Hematopoietic multipotent progenitor cell treated with erythropoietin and hydrocortisone succinate and interleukin-3 and kit ligand, for 15 days (in vitro differentiated cells): ENCODE measurements around the gene EYA2.
"Not testable (repeated sequence)": the region's sequence is repeated elsewhere in the genome, so short reads cannot be mapped to it uniquely, and the experiment has no call there.

Source experiments
- DNase-seq: peaks from one replicate; pipeline ENCODE4 v3.0.0-alpha.2; 2015; ENCODE audit warnings: low spot score

Gene EYA2

GRCh38 chr20:46894579-46894958, at the start of gene EYA2:
Gene EYA2, plus strand, starts transcription at chr20:46894843. Its CDS starts 95,168 bp downstream, at chr20:46990011.
- DNase-seq: no peak

- no peak for DNase-seq
Observed at GRCh38 chr20:46844965-46845364, 49.7 kb upstream of the EYA2 start.

GRCh38 chr20:46849269-46849668, 45.4 kb upstream of the EYA2 start:
- DNase-seq: no peak

- DNase-seq: no peak
Observed at GRCh38 chr20:46849751-46850150, 44.9 kb upstream of the EYA2 start.

GRCh38 chr20:46850416-46850815, 44.2 kb upstream of the EYA2 start:
- no peak for DNase-seq

- DNase-seq: no peak
Observed at GRCh38 chr20:46850896-46851295, 43.7 kb upstream of the EYA2 start.

GRCh38 chr20:46851746-46852145, 42.9 kb upstream of the EYA2 start:
- DNase-seq: no peak

GRCh38 chr20:46852313-46852712, 42.3 kb upstream of the EYA2 start:
- no peak for DNase-seq

- DNase-seq: no peak
Observed at GRCh38 chr20:46853926-46854325, 40.7 kb upstream of the EYA2 start.

- no peak for DNase-seq
Observed at GRCh38 chr20:46857061-46857831, 37.4 kb upstream of the EYA2 start.

GRCh38 chr20:46865824-46866223, 28.8 kb upstream of the EYA2 start:
- DNase-seq: no peak

- DNase-seq: no peak
Observed at GRCh38 chr20:46870041-46870440, 24.6 kb upstream of the EYA2 start.

- no peak for DNase-seq
Observed at GRCh38 chr20:46872328-46873211, 22.1 kb upstream of the EYA2 start.

- DNase-seq: no peak
Observed at GRCh38 chr20:46875059-46875458, 19.6 kb upstream of the EYA2 start.

- no peak for DNase-seq
Observed at GRCh38 chr20:46879386-46879785, 15.3 kb upstream of the EYA2 start.

GRCh38 chr20:46879963-46880362, 14.7 kb upstream of the EYA2 start:
- DNase-seq: not testable (repeated sequence)

- DNase-seq: no peak
Observed at GRCh38 chr20:46883892-46884291, 10.8 kb upstream of the EYA2 start.

- DNase-seq: no peak
Observed at GRCh38 chr20:46890682-46891081, 4.0 kb upstream of the EYA2 start.

GRCh38 chr20:46893051-46893450, 1.6 kb upstream of the EYA2 start:
- DNase-seq: no peak

- no peak for DNase-seq
Observed at GRCh38 chr20:46893877-46894578, 615 bp upstream of the EYA2 start.

- DNase-seq: no peak
Observed at GRCh38 chr20:46894971-46895905, 595 bp downstream of the EYA2 start.

- DNase-seq: no peak
Observed at GRCh38 chr20:46895906-46896242, 1.2 kb downstream of the EYA2 start.
